H4 (cell line): Measurements from ENCODE around the gene BEAN1. TPM values are rescaled to one million over a fixed set of nuclear protein-coding genes. Genes with fewer than 3 reads are reported as not detected.

Experiments used
- DNase-seq: peaks from one replicate; pipeline ENCODE4 v3.0.0-alpha.2; 2015; ENCODE audit warnings: low spot score
- total RNA-seq: library from RNA; depleted of rRNA; stranded (reverse); fragments of >200 nt; shearing (Covaris generic); gene quantifications from 2 replicates; pipeline ENCODE4 v1.2.3, GENCODE V29; 2014

Gene BEAN1
- total RNA-seq, 1 experiment from 2014 or later, result 0.89 TPM

DNA sequence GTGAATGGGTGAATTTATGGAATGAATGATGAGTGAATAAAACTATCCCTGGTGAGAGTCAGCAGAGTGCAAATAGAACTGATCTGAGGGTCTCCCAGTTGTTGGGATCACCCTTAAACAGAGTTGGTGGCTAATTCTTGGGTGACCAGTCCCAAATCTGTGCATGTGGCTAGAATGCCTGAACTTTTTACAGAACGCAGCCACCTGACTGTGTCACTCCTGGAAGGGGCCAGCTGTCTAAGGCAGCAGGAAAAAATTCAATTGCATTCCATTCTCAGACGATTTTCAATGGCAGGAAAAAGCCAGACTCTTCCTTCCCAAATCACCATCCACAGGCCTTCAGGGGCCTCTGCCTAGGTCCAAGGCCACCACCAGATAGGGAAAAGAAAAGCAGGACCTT lies 43.5 kb downstream of the BEAN1 start:
- no peak for DNase-seq

DNA sequence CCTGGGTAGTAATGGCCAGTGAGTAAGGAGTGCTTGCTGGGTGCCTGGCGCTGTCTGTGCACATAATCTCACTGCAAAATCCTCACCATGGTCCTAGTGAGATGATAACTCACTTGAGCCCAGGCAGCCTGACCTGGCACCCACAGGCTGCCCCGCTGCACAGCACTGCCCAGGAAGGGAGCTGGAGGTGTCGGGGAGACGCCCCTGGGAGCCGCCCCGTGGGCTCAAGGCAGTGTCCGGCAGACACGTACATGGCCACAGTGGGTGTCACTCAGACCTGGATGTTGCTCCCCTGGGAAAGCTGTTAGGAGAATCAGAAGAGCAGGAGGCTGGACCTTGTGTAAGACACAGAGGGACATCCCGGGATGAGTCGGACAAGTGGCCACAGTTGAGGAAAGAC lies 44.2 kb downstream of the BEAN1 start:
- no peak for DNase-seq

DNA sequence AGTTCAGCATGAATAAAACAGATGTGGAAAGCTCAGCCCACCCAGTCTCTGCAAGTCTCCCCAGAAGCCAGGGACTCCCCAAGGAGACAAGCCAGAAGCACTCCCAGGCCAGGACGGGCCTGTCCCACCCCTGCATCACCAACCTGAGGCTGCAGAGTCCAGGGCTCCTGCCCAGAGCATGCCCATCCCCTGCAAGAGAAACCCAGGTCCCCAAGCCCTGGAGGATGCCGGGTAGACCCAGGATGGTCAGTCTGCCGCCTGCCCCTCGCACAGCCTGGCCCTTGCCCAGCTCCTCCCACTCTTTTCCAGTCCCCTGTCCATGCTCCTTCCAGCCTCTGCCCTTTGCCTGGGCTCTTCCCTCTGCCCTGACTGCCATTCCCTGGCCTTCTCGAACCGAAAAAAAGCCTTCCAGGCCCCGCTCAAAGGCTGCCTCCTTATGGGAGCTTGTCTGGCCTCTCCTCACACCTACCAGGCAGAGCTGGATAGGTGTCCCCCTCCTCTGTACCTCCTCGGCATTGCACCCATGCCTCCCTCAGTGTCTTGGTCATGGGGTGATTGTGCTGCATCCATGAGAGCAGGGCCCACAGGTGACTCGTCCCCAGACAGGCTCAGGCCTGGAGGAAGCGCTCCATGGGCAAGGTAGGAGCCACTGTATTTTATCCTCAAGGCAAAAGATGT lies 44.8 kb downstream of the BEAN1 start:
- no peak for DNase-seq

DNA sequence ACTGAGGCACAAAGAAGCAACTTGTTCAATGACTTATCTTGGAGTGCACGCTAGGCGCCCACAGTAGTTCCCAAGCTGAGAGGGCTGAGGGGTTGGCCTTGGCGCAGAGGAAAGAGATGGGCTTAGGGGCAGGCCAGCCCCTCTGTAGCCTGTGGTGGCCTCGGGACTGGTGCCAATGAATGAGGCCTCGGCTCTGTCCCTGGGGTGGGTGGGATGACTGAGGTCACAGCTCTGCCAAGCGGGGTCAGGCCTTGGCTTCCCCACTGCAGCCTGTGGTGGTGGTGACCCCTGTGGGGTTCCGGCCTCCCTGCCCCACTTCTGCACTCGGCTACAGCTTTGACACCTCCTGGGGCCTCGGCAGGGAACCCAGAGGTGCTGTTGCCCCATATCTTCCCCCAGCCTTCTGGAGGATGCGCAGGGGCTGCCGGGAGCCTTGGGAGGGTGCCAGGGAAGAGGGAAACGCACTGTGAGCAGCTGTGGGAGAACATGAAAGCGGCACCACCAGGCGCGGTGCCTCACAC lies 46.0 kb downstream of the BEAN1 start:
- DNase-seq, result no peak

DNA sequence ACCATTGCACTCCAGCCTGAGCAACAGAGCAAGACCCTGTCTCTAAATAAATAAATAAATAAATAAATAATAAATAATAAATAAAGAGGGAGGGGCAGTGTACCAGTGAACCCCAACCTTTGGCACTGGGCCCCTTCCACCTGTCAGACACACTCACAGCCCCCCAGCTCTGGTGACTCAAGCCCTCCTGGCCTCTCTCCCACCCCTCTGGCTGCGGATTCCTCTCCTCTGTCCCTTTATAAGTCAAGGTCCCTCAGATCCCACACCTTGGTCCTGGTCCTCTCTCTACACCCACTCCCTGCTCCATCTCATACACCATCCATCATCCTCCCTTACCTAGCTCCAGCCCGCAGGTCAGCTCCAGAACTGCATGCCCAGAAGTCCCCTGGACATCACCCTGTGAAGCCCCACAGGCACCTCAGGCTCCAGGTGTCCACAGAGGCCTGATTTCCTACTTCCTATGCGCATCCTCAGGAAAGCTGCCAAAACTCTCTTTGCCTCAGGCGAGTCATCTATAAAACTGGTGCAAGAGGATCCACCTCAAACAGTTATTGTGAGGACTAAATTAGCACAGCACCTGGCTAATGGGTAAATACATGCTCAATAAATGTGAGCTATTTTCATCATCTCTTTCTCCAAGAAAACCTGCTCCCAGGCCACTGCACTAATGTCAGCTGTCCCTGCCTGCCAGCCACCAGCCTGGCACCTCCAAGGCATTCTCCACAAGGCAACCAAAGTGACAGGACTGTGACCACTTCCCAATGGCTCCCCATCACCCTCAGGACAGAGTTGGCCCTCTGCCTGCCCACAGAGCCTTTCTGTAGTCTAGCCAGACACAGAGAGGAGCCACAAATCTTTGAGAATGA lies 46.8 kb downstream of the BEAN1 start:
- no peak for DNase-seq

DNA sequence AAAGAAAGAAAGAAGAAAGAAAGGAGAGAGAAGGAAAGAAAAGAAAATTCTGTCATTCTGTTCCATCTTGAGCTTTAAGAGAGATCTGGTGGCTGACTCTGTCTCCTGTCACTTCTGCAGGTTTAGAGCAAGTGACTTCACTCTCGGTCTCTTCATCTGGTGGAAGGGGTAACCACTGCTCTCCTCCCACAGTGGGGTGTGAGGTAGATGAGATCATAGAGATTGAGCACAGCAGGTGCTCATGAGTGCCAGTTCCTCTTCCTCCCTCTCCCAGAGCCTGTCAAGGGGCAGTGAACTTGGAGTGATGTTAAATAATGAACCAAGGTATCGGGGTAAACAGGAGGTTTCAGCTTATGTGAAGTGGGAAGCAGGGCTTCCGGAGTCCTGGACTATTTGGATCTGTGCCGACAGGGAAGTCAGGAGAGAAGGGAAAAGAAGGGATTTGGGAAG lies 47.7 kb downstream of the BEAN1 start:
- no peak for DNase-seq

DNA sequence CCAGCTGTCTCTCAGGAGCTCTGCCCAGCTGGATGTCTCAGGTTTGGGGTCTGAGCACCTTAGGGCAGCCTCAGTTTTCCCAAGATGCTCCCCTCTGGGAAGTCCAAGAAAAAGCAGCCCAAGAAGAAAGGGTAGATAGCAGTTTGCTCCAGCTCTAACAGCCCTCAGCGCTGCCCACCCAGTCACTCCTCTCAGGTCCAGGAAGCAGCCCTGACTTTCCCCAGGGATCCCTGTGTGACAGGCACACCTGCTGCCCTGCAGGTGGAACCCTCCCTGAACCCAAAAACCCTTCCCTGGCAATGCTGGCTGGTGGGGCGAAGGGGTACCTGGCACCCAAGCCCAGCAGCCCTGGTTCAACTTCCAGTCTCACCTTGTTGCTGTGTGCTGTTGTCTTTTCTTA lies 48.1 kb downstream of the BEAN1 start:
- no peak for DNase-seq

DNA sequence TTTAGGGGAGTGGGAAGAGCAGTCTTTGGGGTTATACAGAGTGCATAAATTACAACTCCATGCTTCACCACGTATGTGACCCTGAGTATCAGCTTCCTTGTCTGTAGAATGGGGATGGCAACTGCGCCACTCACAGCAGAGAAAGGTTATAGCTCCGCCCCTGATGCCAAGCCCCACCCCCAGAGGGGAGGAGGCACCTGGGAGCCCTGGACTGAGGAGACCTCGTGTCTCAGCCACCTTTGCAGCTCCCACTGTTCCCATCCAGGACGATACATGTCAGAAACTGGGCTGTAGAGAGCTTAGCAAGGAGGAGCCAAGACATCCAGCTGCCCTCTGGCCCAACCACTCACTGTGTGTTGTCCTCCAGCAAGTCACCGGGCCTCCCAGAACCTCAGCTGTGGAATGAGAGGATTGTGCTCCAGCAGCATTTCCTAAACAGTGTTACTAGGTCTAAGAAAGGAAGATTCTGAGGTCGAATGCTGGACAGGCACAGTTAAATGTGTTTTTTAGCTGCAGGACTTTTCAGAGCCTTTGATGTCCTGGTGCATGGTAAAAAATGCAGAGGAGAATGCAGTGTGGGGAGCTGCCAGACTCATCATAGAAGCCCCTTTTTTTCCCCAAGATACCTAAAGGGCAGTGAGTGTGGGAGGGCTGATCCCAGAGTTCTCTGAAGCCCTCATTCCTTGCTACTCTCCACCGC lies 49.4 kb downstream of the BEAN1 start:
- no peak for DNase-seq

DNA sequence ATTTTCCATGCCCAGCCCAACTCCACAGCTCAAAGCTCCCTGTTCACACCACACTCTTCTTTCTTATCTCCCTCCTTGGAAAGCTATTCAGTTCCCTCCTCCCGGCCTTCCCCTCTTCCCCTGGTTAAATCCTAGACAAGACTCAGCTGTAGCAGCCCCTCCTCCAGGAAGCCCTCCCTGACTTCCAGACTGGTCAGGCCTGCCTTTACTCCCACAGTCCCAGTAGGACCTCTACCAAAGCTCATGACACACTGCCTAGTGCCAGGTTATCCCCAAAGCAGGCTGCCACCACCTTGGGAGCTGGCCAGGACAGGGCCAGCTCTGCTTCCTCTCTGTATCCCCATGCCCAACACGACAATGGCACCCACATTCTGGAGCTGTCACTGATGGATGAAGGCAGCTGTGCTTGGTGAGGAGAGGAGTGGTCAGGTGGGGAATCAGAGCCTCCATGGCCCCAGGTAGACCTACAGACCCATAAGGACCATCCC lies 50.0 kb downstream of the BEAN1 start:
- no peak for DNase-seq

DNA sequence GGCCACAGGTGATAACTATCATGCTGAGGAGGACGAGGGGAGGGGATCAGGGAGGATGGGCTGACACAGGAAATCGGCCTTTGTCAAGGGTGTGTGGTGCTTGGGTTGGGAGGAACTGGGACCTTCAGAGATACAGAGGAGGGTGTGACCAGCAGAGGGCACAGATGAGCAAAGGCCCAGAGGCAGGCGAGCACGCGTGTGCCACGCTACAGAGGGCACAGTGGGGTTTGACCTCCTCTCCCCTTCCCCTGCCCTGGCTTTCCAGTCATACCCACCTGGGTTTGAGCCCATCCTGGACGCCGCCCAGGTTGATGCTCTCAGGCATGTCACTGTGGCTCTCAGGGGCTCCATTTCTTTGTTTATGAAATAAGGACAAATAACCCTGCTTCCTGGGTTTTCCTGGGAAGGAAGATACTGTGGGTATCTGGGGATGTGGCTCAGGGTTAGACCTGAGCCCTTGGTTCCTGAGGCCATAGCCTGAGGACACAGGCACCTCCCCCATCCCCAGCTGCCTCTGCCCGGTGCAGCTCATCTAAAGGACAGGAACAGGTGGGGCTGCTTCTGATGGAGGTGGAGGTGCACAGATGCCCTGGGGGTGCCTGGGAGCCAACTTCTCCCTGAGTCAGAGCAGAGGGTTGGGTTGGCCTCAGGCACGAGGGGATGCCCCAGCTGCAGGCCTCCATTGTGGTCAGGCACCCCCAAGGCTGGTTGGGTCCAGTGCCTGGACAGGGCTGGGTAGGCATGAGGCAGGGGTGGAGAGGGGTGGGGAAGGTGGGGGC lies 51.8 kb downstream of the BEAN1 start:
- DNase-seq, result peak; percentile 64

DNA sequence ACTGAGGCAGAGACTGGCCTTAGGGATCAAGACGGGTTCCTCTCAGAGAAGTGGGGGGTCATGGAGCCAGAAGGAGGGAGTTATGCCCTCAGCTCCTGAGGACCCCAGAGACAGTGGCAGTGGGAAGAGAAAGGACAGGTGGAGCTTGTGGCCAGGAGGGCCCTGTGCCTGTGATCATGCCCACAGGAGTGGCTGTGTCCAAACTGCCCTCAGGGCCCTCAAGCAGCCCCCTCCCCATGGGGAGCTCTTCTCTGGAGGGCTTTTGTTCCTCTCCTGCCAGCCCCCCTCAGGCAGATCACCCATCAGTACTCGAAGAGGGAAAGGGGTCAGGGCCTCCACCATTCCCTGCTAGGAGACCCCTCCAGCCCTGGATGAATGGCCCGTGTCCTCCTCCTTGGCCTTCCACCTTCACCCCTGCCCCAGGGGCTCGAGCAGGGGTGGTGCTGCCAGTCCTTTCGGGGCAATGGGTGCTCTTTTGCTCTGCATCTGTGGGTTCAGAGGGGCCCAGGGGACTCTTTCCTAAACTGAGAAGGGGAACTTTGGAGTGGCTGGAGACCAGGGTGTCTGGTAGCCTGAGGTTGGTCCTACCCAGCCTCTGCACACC lies 52.7 kb downstream of the BEAN1 start:
- DNase-seq, result no peak

DNA sequence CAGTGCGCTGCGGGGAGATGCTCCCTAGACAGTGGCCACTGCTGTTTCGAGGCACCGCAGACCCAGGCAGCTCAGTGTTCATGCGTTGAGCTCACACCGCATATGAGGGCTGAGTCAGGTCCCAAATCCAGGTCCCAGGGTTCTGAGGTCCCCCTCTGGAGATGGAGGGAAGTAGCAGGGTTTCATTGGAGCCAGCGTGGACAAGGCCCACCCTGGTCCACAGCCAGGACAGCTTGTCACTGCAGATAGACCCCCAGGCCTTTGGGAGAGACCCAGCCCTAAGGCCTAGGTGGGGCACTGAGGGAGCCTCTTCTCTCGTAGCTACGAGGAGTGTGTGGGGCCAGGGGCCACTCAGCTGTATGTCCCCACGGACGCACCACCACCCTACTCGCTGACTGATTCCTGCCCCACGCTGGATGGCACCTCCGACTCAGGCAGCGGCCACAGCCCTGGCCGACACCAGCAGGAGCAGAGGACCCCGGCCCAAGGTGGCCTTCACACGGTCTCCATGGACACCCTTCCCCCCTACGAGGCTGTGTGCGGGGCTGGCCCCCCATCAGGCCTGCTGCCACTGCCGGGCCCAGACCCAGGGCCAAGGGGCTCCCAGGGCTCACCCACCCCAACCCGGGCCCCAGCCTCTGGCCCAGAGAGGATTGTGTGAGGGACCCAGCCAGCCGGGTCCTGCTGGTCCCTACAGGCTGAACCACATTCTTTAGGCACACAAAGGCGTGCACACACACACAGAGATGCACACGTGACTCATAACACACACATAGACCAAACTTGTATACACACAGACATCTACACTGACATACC lies 53.4 kb downstream of the BEAN1 start:
- DNase-seq, result no peak

DNA sequence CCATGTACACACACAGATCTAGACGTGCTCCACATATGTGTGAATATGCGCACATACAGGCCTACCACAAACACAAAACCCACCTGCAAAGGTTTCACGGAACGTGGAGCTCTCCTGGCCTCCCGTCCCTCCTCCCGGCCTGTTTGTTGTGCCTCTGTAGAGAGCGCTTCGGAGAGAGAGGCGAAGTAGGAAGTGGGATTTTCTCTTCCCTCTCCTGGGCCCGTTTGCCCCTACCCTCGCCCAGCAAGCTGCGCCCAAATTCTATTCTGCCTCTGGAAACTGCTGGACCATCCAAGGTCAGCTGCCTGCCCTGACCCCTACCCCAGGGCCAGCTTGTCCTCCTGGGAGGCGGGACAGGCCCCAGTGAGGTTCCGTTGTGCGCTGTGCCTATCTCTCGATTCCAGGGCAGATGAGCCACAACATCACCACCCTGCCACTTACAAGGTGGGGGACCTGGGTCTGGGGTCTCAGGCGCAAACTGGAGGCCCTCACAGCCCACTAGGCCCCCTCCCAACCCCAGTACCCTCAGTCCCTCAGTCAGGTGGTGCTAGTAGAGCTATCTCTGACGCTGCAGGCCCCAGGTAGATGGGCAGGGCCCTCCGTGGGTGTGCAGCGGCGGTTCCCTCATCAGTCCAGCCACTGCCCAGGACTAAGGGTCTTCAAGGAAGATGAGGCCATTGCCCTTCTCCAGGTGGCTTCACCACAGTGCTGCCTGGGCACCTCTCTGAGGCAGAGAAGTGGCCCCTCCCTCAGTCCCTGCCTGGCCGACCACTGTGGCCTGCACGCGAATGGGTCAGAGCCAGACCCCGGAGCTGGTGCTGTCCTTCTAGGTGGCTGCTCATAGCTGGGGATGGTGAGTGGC lies 54.2 kb downstream of the BEAN1 start:
- DNase-seq, result no peak

DNA sequence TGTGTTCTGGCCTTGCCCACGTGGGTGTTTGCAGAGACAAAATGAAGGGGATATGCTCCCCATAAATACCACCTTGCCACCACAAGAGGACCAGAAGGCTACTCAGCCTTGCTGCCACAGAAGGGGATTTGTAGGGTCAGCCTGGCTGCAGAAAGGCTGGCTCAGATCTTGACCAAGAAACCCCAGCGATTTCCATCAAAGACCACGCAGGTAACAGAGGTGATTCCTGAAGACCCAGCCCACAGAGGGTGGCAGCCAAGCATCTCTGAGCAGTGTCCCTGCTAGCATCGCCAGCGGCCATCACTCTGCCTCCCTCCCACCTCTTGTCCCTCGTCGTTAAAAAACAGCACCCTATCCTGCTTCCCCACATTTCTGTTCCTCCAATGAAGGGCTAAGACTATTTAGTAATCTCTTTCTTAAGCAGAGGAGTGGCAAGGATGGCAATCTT lies 54.9 kb downstream of the BEAN1 start:
- no peak for DNase-seq

DNA sequence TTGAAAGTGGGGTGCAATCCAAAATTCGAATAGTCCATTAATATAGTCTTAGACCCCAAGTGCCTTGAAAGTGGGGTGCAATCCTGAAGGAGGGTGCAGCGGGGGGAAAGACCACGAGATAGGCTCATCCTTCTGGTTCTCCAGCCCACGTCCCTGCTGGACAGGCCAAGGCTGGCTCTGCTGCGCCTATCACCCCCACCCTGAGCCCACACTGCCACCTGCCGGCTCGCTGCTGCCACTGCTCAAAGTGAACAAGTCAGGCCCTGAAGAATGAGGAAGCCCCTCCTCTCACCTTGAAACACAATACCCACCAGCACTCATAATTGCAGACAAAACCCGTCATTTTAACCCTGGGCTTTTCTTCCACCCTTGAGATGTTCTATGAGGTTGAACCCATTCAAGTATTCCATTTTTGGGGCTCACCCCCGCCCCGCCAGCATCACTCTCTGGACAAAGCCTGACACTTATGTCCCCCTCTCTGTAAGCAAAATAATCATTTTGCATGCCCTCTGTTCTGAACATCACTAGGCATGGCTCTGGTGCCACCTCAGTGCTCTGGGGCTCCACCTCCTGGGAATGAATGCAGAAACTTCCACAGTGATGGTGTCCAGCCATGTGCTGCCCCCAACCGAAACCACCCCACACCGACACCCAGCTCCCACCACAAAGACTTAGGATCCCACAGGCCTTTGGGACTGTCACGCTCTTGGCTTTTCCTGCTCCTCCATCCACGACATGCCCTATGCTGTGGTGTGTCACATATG lies 56.8 kb downstream of the BEAN1 start:
- peak; percentile 68 for DNase-seq

DNA sequence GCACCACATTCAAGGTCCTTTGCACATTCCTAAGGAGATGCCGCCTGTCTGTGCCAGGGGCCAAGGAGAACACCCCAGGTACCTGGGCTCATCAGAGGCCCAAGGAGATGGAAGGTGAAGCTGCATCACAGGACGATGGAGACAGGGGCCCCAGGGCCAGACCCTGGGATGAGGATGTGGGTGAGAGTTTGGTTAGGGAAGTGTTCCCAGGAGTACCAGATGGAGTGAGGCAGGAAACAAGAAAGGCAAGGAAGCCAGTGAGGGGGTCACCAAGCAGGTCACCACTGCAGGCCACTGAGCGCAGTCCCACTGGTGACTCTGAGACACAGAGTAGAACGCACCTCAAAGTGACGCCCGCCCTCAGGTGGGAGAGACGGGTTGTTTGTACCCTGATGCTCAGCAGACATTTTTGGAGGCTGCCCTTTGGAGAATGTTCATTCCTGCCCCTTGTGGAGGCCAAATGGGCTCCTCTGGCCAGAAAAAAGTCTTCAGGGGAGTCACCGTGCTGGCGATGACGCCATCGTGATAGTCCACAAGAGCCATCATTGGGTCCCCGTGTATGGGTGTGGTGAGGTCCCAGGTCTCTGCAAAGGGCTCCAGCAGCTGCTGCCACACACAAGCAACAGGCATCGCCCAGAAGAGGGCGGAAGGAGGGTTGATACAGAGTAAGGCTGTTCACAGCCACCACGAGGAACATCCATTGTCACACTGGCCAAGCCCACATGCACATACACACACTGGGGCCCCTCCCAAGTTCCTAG lies 57.5 kb downstream of the BEAN1 start:
- no peak for DNase-seq

DNA sequence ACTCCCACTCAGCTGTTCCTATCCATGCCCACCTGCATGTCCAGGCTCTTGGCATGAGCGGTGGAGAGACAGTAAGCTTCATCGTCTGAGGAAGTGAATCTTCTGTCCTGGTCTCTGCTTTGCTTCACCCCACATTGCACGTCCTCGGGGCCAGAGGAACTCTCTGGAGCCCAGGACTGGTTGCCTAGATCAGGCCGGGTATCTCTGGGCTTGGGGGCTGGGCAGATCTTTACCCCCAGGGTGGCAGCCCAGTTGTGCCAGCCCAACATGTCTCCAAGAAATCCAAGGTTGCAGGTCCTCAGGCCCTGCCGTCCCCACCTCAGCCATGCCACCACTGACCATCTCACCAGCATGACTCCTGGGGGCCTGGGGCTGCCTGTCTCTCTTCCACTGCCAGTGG lies 58.3 kb downstream of the BEAN1 start:
- no peak for DNase-seq
